HEK293 (cell line): Measurements from ENCODE around the gene HHAT.

Experiments
- CTCF ChIA-PET: fragments of 350-600 bp; formaldehyde crosslinking; extraction: SDS; loops from one replicate; lab custom pipeline; 2021; ENCODE audit warnings: antibody characterized with exemption; lab: Yijun Ruan, JAX
- POLR2A ChIA-PET: fragments of 300-600 bp; formaldehyde crosslinking; extraction: SDS; loops from one replicate; lab custom pipeline; 2020; ENCODE audit warnings: antibody characterized with exemption, inconsistent platforms; lab: Yijun Ruan, JAX
- H3K27ac ChIP-seq: fragments of 200-500 bp; sonication (Bioruptor generic); 2 replicates; pipeline ENCODE4 v1.5.1; 2014; ENCODE audit warnings: low read depth, low read length, control low read depth, inconsistent platforms; ENCODE audit errors: extremely low read depth
- H3K36me3 ChIP-seq, 2 experiments: fragments of 200-500 bp in 1 of 2; sonication (Bioruptor generic) in 1 of 2; 1 replicate in 1 of 2; 2 replicates in 1 of 2; pipeline ENCODE4 v1.5.1; 2014 to 2017; ENCODE audit warnings: inconsistent platforms in 2 of 2, low read length in 2 of 2; ENCODE audit not compliant: control insufficient read depth in 2 of 2, insufficient read depth in 1 of 2
- H3K4me1 ChIP-seq: fragments of 200-500 bp; sonication (Bioruptor generic); 2 replicates; pipeline ENCODE4 v1.5.1; 2014; ENCODE audit warnings: mild to moderate bottlenecking, low read length, inconsistent platforms; ENCODE audit not compliant: control insufficient read depth, insufficient read depth
- H3K4me3 ChIP-seq: 2 replicates; pipeline ENCODE4 v1.5.1; 2011; ENCODE audit warnings: low read depth, mild to moderate bottlenecking, control low read depth, low read length, moderate library complexity
- H3K9me3 ChIP-seq: fragments of 200-500 bp; sonication (Bioruptor generic); 2 replicates; pipeline ENCODE4 v1.5.1; 2014; ENCODE audit warnings: low read depth, low read length, inconsistent platforms; ENCODE audit not compliant: control insufficient read depth, insufficient read depth
- OVOL3 ChIP-seq: fragments of 450-650 bp; formaldehyde crosslinking; IDR thresholded peaks from 2 replicates; pipeline ENCODE4 v1.5.1; 2016; ENCODE audit warnings: missing biosample characterization, missing genetic modification characterization
- SCRT1 ChIP-seq: fragments of 450-650 bp; formaldehyde crosslinking; IDR thresholded peaks from 2 replicates; pipeline ENCODE4 v1.5.1; 2016; ENCODE audit warnings: missing biosample characterization, missing genetic modification characterization, borderline replicate concordance
- TCF7L2 ChIP-seq: IDR thresholded peaks from 2 replicates; pipeline ENCODE4 v1.6.1; 2011; ENCODE audit warnings: low read depth, mild to moderate bottlenecking, inconsistent platforms, low read length, moderate library complexity, borderline replicate concordance
- ZBTB8A ChIP-seq: fragments of 450-650 bp; formaldehyde crosslinking; IDR thresholded peaks from 2 replicates; pipeline ENCODE4 v1.5.1; 2016; ENCODE audit warnings: missing biosample characterization, missing genetic modification characterization
- ZFP37 ChIP-seq: fragments of 450-650 bp; formaldehyde crosslinking; IDR thresholded peaks from 2 replicates; pipeline ENCODE4 v1.5.1; 2016; ENCODE audit warnings: missing biosample characterization, missing genetic modification characterization
- ZNF114 ChIP-seq: fragments of 450-650 bp; formaldehyde crosslinking; IDR thresholded peaks from 2 replicates; pipeline ENCODE4 v1.5.0; 2017; ENCODE audit warnings: missing biosample characterization, missing genetic modification characterization
- ZNF157 ChIP-seq: fragments of 450-650 bp; formaldehyde crosslinking; IDR thresholded peaks from 2 replicates; pipeline ENCODE4 v1.5.1; 2016; ENCODE audit warnings: missing biosample characterization, missing genetic modification characterization
- ZNF223 ChIP-seq: fragments of 450-650 bp; formaldehyde crosslinking; IDR thresholded peaks from 2 replicates; pipeline ENCODE4 v1.5.1; 2016; ENCODE audit warnings: missing biosample characterization, missing genetic modification characterization
- ZNF24 ChIP-seq: fragments of 450-650 bp; formaldehyde crosslinking; IDR thresholded peaks from 2 replicates; pipeline ENCODE4 v1.5.1; 2016; ENCODE audit warnings: missing biosample characterization, missing genetic modification characterization
- ZNF248 ChIP-seq: fragments of 450-650 bp; formaldehyde crosslinking; IDR thresholded peaks from 2 replicates; pipeline ENCODE4 v1.5.1; 2017; ENCODE audit warnings: missing biosample characterization, missing genetic modification characterization
- ZNF311 ChIP-seq: fragments of 450-650 bp; formaldehyde crosslinking; IDR thresholded peaks from 2 replicates; pipeline ENCODE4 v1.5.1; 2017; ENCODE audit warnings: missing biosample characterization, missing genetic modification characterization, borderline replicate concordance
- ZNF335 ChIP-seq: fragments of 450-650 bp; formaldehyde crosslinking; conservative IDR thresholded peaks from 2 replicates; pipeline ENCODE4 v1.5.1; 2016; ENCODE audit warnings: missing biosample characterization, missing genetic modification characterization
- ZNF423 ChIP-seq: fragments of 450-650 bp; formaldehyde crosslinking; IDR thresholded peaks from 2 replicates; pipeline ENCODE4 v1.5.1; 2016; ENCODE audit warnings: missing biosample characterization, missing genetic modification characterization
- ZNF510 ChIP-seq: fragments of 450-650 bp; formaldehyde crosslinking; IDR thresholded peaks from 2 replicates; pipeline ENCODE4 v1.5.1; 2018; ENCODE audit warnings: mild to moderate bottlenecking, missing genetic modification characterization, missing biosample characterization; ENCODE audit not compliant: insufficient replicate concordance
- ZNF561 ChIP-seq: fragments of 450-650 bp; IDR thresholded peaks from 2 replicates; pipeline ENCODE4 v1.5.1; 2018; ENCODE audit warnings: missing biosample characterization, missing genetic modification characterization, borderline replicate concordance
- ZSCAN23 ChIP-seq: fragments of 450-650 bp; formaldehyde crosslinking; IDR thresholded peaks from 2 replicates; pipeline ENCODE4 v1.5.1; 2016; ENCODE audit warnings: missing biosample characterization, missing genetic modification characterization
- ZXDB ChIP-seq: fragments of 450-650 bp; formaldehyde crosslinking; IDR thresholded peaks from 2 replicates; pipeline ENCODE4 v1.5.1; 2016; ENCODE audit warnings: missing biosample characterization, missing genetic modification characterization
- TF ChIP-seq, protein P1 (sequence below): fragments of 450-650 bp; formaldehyde crosslinking; IDR thresholded peaks from 2 replicates; pipeline ENCODE4; 2016; ENCODE audit warnings: missing biosample characterization, missing genetic modification characterization
- TF ChIP-seq, protein P2 (sequence below): fragments of 450-650 bp; formaldehyde crosslinking; IDR thresholded peaks from 2 replicates; pipeline ENCODE4 v1.5.1; 2016; ENCODE audit warnings: missing biosample characterization, missing genetic modification characterization
- TF ChIP-seq, protein P3 (sequence below): fragments of 450-650 bp; formaldehyde crosslinking; IDR thresholded peaks from 2 replicates; pipeline ENCODE4 v1.5.1; 2016; ENCODE audit warnings: missing biosample characterization, missing genetic modification characterization

HHAT gene

DNA sequence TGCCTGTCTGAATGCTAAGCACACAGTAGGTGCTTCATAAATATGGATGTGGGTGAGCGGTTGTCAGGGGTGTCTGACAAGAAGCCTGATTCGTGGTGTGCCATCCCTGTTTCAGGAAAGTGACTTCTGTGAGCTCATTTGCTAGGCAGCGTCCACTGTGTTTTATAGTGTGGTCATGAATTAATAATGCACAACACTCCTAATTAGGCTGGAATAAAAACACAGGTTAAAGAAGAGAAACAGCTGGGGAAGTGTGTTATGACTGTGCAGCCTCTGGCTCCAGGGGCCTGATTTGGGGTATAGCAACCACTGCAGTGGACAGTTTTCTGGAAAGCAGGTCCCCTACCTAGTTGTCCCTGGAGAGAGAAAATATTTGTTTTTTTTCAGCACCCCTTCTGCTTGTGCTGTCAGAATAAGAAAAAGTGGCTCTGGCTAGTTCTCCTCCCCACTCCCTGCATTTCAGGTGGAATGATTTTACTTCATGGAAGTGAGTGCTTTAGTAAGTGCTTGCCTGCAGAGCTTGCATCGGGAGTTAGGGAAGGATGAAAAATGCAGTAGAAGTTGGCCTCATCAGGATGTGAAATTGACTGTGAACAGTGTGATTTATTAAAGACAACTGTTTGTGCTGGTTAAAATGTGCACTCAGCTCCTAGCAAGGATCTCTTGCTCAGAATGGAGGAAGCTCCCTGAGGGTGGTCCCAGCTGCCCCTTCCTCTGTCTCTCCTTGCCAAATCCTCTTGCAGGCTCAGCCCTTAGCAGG is 333.8 kb downstream of the HHAT start:
- POLR2A ChIA-PET: no interaction called here
- CTCF ChIA-PET: no interaction called here
- TF ChIP-seq OVOL3 (tag by site-specific recombination): no peak
- 0 out of 2 replicates have a peak, but pooled peaks have one; percentile 14 for TF ChIP-seq ZNF335 (tag by site-specific recombination)
- no peak for TF ChIP-seq ZNF423
- TF ChIP-seq ZNF561 (tag by site-specific recombination): no peak

DNA sequence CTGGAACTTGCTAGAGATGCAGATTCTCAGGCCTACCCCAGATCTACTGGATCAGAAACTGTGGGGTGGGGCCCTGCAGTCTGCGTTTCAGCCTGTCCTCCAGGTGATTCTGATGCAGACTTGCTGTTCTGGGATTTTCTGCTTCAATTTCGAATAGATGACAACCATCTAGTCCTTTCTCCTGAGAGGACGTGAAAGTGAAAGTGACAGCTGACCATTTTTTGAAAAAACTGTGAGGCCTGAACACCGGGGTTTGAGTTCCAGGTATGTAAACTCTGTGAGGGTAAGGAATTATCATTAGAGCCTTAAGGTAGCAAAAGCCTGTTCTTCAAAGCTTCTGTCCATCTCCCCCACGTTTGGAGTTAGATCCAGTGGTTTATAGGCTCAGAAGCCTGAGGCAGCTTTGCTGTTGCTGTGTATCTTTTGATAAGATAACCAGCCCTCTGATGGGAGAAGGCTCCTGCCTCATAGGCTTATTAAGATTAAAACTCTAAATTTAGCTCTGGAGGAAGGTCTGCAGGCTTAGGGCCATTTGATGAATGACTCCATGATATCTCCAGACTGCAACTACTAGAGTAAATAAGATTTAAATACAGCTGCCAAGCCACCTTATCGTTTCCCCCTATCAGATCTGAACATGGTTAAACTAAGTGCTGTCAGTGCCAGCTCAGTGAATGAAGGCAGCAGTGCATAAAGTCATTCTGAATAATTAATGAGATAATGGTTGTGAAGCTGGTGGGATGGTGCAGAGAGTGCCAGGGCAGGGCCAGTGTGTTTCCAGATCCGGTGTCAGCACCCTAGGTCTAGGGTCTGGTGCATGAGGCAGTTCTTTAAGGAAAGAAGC is 335.2 kb downstream of the HHAT start:
- CTCF ChIA-PET: interaction anchor here (0.6 kb wide), 2 partner anchors 69 to 861 kb away, joined by 3 to 4 read pairs; no protein-coding TSS in a partner anchor
- POLR2A ChIA-PET: no interaction called here

More for the DNA sequence above, 333.8 kb downstream of the HHAT start:
- H3K4me3 ChIP-seq: no peak overlapping the region
- H3K4me1 ChIP-seq: peaks cover 10% of the 10 kb centered on the region
- H3K27ac ChIP-seq: no peak overlapping the region
- H3K9me3 ChIP-seq: no peaks in the 10 kb centered on the region
- H3K36me3 ChIP-seq: no peaks in the 10 kb centered on the region

DNA sequence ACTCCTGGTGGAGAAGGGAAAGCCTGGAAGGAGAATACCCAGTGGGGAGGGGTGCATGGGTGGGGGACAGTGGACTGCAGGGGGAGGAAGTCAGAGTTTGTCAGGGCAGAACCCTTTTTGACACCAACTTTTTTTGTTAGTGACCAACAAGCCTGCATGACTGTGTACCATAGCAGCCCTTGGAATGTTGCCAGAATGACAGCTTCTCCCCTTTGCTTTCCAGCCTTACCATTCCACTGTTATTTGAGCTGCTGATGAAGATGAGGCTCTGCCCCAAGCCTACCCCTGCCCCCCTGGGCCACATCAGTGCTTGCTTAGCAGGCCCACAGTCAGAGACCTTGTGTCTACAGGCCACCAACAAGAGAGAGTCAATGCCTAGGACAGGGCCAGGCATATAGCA is 341.2 kb downstream of the HHAT start:
- TF ChIP-seq ZSCAN23 (tag by site-specific recombination) (no peak), ZNF114 (tag by site-specific recombination) (no peak)
- TF ChIP-seq, protein P1, sequence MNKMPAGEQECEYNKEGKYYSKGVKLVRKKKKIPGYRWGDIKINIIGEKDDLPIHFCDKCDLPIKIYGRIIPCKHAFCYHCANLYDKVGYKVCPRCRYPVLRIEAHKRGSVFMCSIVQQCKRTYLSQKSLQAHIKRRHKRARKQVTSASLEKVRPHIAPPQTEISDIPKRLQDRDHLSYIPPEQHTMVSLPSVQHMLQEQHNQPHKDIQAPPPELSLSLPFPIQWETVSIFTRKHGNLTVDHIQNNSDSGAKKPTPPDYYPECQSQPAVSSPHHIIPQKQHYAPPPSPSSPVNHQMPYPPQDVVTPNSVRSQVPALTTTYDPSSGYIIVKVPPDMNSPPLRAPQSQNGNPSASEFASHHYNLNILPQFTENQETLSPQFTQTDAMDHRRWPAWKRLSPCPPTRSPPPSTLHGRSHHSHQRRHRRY (tag by site-specific recombination): no peak
- TF ChIP-seq, all 188 proteins: peak for 0
- H3K27ac ChIP-seq: no peak overlapping the region
- no peak overlapping the region for H3K4me3 ChIP-seq
- POLR2A ChIA-PET: no interaction called here
- H3K36me3 ChIP-seq: no peaks in the 10 kb centered on the region
- CTCF ChIA-PET: no interaction called here
- H3K9me3 ChIP-seq: no peaks in the 10 kb centered on the region
- H3K4me1 ChIP-seq: no peaks in the 10 kb centered on the region

More for the DNA sequence above, 335.2 kb downstream of the HHAT start:
- no peak overlapping the region for H3K4me3 ChIP-seq
- TF ChIP-seq ZXDB: peak; percentile 48
- 0 out of 2 replicates have a peak, but pooled peaks have one; percentile 37 for TF ChIP-seq TCF7L2
- no peak for TF ChIP-seq ZNF157 (tag by site-specific recombination)
- TF ChIP-seq ZNF311: no peak
- TF ChIP-seq, all 188 proteins: peak for 2
- H3K27ac ChIP-seq: no peak overlapping the region
- H3K36me3 ChIP-seq: no peaks in the 10 kb centered on the region
- H3K9me3 ChIP-seq: no peaks in the 10 kb centered on the region
- peaks cover 10% of the 10 kb centered on the region for H3K4me1 ChIP-seq

DNA sequence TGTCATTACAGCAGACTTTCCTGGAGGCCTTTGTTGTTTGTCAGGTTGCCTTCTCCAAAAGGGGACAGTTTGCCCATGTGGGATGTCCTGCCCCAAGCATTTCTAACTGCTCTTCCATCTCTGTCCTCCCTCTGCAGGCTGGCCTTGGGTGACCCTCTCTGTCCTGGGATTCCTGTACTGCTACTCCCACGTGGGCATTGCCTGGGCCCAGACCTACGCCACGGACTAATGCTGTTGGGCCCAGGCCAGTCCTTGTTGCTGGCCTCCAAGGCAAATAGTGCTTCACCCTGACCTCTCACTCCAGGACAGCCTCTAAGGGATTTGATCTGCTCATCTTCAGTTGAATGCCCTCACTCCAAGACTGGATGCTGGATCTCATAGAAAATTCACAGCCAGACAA is 345.4 kb downstream of the HHAT start:
- no peak overlapping the region for H3K27ac ChIP-seq
- POLR2A ChIA-PET: no interaction called here
- CTCF ChIA-PET: no interaction called here
- no peak overlapping the region for H3K4me3 ChIP-seq
- no peaks in the 10 kb centered on the region for H3K4me1 ChIP-seq
- H3K36me3 ChIP-seq: no peaks in the 10 kb centered on the region
- H3K9me3 ChIP-seq: no peaks in the 10 kb centered on the region
- TF ChIP-seq ZNF248 (tag by site-specific recombination) (no peak), ZNF24 (tag by site-specific recombination) (no peak), ZNF223 (tag by site-specific recombination) (no peak), ZBTB8A (tag by site-specific recombination) (no peak), ZNF510 (tag by site-specific recombination) (no peak), ZFP37 (tag by site-specific recombination) (no peak), ZNF423 (no peak), ZNF335 (tag by site-specific recombination) (no peak), SCRT1 (tag by site-specific recombination) (no peak)
- TF ChIP-seq, protein P2, sequence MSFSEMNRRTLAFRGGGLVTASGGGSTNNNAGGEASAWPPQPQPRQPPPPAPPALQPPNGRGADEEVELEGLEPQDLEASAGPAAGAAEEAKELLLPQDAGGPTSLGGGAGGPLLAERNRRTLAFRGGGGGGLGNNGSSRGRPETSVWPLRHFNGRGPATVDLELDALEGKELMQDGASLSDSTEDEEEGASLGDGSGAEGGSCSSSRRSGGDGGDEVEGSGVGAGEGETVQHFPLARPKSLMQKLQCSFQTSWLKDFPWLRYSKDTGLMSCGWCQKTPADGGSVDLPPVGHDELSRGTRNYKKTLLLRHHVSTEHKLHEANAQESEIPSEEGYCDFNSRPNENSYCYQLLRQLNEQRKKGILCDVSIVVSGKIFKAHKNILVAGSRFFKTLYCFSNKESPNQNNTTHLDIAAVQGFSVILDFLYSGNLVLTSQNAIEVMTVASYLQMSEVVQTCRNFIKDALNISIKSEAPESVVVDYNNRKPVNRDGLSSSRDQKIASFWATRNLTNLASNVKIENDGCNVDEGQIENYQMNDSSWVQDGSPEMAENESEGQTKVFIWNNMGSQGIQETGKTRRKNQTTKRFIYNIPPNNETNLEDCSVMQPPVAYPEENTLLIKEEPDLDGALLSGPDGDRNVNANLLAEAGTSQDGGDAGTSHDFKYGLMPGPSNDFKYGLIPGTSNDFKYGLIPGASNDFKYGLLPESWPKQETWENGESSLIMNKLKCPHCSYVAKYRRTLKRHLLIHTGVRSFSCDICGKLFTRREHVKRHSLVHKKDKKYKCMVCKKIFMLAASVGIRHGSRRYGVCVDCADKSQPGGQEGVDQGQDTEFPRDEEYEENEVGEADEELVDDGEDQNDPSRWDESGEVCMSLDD (tag by site-specific recombination): no peak
- TF ChIP-seq, protein P3, sequence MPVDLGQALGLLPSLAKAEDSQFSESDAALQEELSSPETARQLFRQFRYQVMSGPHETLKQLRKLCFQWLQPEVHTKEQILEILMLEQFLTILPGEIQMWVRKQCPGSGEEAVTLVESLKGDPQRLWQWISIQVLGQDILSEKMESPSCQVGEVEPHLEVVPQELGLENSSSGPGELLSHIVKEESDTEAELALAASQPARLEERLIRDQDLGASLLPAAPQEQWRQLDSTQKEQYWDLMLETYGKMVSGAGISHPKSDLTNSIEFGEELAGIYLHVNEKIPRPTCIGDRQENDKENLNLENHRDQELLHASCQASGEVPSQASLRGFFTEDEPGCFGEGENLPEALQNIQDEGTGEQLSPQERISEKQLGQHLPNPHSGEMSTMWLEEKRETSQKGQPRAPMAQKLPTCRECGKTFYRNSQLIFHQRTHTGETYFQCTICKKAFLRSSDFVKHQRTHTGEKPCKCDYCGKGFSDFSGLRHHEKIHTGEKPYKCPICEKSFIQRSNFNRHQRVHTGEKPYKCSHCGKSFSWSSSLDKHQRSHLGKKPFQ (tag by site-specific recombination): no peak
